ENCODE results near the gene RIPK4.

Gene RIPK4

DNA sequence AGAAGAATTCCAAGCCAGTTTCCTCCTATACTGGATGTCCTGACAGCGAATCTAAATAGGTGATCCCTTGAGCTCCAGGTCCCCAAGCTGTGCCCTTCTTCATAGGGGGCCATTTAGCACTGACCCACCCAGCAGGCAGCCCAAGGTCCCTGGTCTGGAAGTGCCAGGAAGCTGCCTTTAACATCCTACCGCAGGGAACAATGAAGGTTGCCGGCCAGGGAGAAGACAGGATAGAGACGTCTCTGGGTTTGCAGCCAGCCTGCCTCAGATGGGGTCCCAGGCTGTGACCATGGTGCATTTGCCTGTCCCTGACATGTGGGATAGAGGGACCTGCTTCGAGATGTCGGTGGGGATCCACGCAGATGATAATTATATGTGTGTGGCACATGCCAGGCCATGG, 2.7 kb upstream of the RIPK4 start:
- DNase-seq (ENCODE audit: low read depth in 1 of 2, low spot score in 1 of 2): no peak

DNA sequence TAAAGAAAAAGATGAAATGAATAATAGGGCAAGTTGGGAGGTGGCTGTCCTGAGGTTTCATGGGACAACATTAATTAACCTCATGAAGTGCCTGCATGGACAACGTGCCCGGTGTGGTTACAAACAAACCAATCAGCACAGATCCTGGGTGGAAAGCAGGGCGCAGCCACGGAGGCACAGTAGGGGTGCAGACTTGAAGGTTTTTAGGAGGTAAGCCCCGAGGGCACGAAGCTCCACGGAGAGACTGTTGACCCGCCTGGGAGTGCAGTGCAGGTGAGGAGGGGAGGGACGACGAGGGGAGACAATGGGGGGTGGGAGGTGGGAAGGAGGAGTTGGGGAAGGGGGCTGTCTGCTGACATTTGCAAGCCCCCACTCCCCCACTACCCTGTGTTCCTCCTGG, 2.3 kb upstream of the RIPK4 start:
- DNase-seq (ENCODE audit: low read depth in 1 of 2, low spot score in 1 of 2): no peak

DNA sequence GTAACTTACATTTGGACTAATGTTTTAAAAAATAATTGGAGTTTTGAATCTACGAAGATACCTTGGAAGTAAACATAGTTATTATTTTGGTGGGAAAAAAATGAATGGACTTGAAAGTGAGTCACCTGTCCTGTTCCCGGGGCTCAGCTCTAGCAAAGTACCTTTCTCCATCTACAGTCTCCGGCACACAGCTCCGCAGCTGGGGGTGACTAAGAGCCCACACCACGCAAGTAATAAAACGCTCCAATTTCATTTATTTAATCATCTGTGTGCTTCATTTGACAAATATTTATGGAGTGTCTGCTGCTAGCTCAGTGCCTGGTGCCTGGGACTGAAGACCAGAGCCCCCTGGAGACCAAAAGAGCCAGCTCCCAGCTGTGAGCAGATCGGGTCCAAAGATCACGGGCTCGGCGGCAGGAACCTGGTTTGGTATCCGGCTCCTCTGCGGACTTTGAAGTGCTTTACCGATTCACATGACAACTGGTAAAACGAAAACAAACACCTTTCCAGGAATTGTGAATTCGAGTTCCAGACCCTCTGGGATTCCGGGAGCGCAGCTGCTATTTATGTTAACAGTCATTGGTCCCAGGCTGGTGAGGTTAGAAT, 1.7 kb upstream of the RIPK4 start:
- no peak for DNase-seq (ENCODE audit: low read depth in 1 of 2, low spot score in 1 of 2)

DNA sequence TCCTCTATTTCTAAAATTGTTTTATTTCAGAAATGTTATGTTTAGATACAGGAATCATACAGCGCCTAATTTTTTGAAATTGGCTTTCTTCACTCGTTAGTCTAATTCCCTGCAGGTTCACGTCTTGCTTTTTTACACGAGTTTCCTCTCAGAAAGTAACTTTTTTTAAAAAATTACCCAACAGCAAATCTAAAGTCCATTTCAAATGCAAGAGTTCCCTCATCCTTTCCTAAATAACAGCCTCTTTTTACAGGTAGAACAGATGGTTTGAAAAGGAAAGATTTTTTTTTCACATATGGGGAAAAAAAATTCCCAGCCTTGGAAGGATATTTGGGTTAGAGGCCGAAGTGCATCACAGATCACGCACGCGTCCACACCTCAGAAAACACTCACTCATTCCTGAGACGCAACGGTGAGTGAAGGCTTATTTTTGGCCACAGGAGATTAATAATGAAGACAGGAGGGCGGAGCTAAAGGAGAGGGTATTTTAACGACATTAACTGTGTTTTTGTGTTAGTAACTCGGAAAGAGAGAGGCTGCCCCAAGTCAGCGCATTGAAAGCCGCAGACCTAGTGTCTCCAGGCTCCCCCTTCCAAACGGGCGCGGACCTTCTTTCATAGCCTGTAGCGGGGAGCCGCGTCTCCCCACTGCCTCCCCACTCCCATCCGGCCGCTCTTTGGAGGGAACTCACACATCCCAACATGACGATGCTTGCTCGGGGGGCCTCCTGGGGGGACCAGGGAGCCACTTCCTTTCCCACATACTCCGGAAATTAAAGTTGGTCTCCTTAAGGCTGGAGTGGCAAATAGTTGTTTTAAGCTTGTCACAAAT, 969 bp upstream of the RIPK4 start:
- DNase-seq (ENCODE audit: low read depth in 1 of 2, low spot score in 1 of 2): no peak

DNA sequence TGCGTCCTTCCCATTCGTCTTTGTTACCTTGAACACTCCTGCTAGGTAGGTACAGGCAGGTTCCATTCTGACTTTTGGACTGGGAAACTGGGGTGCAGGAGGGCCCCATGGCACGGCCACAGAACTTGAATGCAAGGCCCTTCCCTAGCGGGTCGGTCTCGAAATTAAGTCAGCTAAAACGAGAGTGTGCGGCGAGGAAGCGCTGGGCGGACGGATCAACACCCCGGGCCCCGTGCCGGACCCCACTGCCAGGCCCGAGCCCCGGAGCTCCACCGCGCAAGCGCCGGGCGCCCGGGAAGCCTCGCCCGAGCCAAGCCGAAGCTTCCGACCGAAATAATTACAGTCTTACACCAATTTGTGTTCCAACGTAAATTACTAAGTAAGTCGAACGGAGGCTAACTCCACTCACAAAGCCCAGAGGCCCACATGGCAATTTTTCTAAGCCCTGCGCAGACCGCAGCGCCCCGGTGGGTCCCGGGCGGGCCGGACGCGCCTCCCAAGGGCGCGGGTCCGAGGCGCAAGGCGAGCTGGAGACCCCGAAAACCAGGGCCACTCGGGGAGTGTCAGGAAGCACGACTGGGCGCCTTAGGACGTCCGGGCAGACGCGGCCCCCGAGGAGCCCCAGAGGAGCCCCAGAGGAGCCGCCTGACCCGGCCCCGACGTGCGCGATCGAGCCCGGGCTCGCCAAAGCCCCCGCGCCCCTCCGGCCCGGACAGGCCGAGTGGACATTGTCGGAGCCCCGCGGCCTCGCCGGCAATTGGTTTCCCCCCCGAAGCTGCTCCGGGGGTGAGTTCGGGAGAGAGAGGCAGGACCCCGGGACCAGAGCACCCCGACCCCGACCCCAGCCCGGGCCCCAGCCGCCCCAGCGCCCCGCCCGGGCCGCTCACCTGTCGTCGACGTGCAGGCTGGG, 624 bp downstream of the RIPK4 start:
- DNase-seq (ENCODE audit: low read depth in 1 of 2, low spot score in 1 of 2): no peak

DNA sequence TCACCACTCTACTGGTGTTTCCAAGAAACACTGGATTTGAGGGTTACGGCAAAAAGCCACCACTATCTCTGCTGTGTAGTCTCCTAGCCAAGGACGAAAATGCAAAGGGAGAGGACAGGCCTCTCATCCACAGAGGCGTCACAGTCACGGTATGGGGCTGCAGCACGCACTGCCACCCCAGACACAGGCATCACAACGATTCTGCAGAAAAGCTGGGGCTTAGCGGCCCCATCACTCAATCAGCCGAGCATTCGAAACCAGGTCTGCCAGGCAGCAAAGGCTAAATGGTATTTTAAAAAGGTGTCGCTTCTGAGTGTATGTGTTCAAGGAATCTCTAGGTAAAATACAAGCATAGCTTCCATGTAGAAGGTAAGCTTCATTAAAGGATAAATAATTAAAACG, 1.4 kb downstream of the RIPK4 start:
- no peak for DNase-seq (ENCODE audit: low read depth in 1 of 2, low spot score in 1 of 2)

DNA sequence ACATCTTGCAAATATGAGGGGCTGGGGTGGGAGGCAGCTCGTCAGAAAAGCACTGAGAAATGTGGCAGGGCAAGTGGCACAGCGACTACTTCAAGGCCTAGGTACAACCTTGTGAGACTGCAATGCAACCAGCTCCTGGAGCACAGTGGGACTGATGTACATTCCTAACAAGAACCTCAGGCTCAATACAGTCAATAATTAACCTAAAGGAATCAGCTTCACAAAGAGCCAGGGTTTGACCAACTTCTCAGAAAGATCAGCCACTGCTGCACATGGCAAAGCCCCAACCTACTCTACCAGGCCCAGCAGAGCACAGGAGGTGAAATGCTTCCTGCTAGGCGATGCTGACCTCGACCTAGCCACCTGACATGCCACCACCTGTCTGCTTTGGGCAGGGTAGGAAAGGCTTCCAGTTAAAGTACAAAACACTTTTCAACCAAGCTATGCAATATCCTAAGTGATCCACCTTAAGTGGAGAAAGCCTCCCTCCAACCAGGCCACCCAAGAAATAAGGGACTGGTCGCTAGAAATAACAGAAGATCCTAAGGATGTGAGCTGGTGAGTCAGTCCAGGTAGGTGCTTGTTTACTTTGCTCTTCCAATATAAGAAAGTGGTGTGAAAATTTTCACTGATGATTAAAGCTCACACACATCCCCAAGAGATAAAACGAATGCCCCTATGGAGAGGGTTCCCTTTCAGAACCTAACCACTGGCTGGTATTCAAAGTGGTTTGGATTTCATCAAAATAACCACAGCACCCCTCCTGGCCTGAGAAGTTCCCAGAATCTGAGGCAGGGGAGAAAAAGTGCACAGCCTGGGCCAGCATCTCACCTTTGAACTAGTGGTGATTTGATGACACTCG, 2.1 kb downstream of the RIPK4 start:
- DNase-seq (ENCODE audit: low read depth in 1 of 2, low spot score in 1 of 2): no peak

DNA sequence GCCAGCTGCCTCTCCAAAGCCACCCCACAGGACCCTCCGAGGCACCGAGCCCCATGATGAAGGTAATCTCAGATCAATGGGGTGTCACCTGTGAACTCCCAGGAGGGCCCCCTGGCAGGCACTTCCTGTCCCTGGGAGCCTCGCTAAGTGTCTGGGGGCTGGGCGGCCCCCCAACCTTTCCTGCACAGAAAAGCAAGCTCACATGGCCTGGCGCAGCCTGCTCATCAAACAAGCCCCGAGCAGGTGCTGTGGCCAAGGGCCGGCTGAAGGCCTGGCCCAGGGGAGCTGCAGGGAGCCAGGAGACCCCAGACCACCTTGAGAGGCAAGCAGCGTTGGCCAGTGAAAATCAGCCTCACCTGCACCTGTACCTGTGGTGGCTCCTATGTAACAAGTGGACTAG, 2.9 kb downstream of the RIPK4 start:
- DNase-seq (ENCODE audit: low read depth in 1 of 2, low spot score in 1 of 2): no peak

DNA sequence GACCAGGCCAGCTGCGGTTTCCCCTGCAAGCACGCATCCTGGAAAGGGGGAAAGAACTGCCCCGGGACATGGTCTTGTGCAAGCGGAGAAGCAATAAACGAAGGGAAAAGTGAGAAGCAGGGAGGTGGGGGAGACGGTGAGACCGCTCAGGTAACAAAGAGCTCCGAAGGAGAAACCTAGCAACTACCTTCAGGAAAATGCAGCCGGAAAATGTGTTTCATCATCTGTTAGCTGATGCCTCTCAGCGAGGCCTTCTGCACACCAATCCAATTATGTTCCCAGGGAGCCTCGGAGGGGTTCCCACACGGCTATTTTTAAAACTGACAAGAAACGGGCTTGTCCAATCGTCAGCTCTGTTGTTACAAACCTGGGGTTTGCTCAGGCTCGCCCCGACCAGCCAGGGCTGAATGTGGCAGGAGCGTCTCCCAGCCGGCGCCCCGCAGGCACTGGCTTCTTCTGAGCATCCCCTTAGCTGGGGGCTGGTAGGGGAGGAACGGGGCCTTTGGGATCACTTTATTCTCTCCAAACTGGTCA, 3.4 kb downstream of the RIPK4 start:
- DNase-seq (ENCODE audit: low read depth in 1 of 2, low spot score in 1 of 2): no peak

DNA sequence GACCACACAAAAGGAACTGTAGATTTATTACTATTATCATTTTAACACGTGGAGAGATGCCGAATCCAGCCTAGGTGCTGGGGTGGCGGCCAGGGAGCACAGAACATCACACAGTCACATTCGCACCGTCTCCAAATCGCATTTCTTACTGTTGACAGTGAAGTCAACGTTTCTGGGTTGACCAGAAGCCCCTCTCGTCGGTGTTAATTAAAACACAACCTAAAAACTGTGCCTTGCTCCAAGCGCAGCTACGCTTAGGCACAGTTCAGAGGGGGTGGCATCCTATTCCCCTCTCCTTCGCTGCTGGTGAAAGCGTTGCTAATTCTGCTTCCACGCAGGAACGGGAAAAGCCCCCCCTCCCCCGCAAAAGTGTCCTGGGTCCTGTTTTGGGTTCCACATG, 4.1 kb downstream of the RIPK4 start:
- no peak for DNase-seq (ENCODE audit: low read depth in 1 of 2, low spot score in 1 of 2)

DNA sequence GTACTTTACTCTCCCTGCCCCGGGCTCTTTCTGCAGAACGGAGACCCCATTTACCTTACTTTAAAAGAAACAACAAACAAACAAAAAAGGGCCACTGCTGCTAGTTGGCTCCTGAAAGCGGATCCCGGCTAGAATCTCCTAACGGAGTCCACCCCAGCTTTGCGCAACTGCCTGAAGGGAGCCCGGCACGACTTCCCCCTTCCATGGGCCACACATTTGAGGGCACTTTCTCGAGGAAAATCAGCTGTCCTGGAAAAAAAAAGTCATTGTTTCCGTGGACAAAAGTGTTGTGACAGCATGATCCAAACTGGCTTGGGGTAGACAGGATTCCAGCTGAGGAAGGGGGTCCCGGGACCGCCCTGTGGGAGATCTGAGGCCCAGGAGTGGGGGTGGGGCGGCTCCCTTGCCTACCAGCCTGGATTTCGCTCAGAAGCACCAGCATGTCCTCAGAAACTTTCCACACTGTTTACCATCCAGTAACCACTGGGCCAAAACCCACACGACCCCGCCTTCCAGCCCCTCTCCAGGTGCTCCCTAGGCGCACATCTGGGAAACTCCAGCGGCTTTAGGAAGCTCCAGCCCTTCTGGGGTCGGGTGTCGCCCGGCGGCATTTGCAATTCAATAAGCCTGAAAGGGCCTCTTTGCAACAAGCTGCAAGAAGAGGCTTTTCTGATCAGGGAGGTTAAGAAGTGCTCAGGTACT, 4.8 kb downstream of the RIPK4 start:
- DNase-seq (ENCODE audit: low read depth in 1 of 2, low spot score in 1 of 2): no peak

DNA sequence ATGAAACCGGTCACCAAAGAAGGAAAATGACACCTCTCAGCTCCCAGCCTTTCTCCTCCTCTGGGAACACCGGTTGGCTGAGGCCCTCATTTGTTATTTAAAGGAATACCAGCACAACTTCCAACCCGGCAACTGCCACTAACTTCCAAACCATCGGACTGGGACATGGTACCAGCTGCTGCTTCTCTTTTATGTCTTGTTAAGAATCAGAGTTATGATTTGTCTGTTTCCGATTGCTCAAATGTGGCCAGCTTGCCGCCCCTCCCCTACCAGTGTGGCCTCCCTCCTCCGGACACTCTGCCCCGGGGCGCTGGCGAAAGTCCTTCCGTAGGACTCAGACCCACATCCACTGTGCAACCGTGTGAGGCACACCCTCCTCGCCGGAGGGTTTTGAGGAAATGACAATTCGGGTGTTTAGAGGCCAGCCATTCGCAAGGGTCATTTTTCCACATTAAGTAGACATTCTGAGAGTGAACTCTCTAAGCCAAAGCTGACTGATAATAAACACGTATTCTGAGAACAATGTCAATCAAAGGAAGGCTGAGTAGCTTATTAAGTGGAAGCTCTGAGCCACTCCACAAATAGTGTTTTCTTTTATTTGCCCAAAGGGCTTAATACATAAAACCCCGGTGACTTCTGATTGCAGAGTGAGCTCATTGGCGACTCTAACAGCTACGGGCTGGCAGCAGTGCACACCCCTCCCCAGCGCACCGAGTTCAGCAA, 5.5 kb downstream of the RIPK4 start:
- no peak for DNase-seq (ENCODE audit: low read depth in 1 of 2, low spot score in 1 of 2)

DNA sequence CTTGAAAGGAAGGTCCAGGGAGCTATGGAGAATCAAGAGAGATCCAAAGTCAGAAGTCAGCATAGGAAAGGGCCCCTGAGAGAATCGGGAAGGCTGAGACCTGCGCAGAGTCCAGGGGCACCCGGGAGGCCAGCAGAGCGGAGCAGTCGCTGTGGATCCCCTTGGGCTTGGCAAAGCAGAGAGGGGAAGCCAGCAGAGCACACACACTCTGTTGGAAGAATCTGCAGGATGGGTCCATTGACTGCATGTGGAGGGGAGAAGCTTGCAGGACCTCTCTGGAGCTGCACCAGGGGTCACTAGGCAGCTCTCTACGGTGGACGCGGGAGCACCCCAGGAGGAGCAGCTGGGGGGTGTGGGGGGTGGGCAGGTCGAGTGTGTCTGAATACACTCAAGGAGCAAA, 6.4 kb downstream of the RIPK4 start:
- no peak for DNase-seq (ENCODE audit: low read depth in 1 of 2, low spot score in 1 of 2)

DNA sequence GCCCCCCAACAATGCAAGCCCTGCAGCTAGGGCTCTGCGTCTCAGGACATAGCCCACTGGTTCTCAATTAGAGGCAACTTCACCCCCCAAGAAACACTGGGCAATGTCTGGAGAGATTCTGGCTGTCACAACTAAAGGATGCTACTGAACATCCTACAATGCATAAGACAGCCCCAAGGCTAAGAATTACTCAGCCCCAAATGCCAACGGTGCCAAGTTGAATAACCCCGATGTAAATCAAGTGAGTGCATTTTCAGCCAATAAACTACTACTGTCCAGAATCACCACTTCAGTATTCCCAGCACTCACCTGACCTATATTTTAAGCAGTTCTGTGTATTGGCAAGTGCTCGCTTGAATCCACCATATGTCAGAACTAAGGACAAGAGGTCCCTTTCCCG, 6.9 kb downstream of the RIPK4 start:
- no peak for DNase-seq (ENCODE audit: low read depth in 1 of 2, low spot score in 1 of 2)

DNA sequence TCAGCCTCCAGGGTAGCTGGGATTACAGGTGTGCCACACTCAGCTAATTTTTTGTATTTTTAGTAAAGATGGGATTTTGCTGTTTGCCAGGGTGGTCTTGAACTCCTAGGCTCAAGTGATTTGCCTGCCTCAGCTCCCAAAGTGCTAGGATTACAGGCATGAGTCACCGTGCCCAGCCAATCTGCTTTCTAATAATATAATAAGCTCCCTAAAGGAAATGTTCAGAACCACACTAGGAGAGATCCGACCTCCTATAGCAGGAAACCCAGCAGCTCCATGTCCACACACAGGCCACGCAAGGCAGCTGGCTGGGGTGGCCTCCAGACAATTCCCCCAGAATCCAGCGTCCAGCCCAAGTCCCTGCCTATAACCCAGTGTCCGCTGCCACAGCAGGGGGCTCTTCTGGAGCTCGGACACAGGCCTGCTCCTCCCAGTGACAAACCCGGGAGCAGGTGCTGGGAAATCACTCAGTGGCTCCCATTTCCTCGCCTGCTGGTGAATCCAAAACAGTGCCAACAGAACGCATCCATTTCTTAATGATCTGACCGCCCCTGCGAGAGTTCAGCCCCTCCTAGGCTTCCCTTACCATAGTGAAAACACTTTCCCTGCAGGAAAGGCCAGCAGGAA, 7.5 kb downstream of the RIPK4 start:
- no peak for DNase-seq (ENCODE audit: low read depth in 1 of 2, low spot score in 1 of 2)

DNA sequence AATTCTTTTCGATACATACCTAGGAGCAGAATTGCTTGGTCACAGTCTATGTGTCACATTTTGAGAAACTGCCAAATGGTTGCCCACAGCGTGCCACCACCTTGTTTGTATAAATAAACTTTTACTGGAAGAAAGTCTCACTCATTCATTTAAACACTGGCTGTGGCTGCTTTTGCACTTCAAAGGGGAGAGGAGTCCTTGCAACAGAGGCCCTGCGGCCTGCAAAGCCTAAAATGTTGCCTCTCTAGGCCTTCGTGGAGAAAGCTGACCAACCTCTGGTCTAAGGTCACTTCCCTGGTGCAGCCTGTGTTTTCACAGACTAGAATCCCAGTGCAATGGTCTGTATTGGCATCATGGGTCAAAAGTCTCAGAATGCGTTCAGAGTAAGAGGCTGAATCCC, 8.3 kb downstream of the RIPK4 start:
- DNase-seq (ENCODE audit: low read depth in 1 of 2, low spot score in 1 of 2): no peak

DNA sequence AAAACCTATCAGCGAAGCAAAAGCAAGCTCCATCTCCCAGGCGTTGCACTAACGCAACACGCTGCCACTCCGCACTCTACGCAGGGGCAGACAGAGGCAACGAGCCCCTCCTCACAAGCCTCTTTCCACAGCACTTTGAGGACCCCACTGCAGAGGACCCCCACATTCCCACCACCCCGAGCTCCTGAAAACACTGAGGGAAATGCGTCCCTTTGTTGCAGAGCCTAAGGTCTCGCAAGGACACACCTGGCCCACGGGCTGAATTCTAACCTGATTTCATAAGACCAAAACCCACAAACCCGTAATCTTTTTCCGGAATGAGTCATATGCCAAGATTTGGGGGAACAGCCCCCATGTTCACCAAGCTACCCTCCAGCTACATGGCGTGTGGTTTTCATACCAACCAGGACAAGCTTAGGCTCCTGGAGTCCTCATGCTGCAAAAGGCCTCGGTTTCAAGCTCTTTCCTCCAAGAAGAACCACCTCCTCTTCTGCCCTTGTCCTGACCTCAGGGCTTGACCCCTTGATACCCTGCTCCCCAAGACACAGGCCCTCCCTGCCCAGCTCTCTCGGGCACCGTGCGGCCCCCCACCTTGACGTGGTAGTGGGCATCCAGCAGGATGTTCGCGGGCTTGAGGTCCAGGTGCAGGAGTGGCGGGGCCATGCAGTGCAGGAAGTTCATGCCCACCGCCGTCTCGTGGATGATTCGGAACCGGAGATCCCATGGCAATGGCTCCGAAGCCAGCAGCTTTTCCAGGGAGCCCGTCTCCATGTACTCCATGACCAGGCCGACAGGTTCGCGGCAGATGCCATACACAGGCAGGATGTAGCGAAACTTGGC, 10.7 kb downstream of the RIPK4 start:
- no peak for DNase-seq (ENCODE audit: low read depth in 1 of 2, low spot score in 1 of 2)

DNA sequence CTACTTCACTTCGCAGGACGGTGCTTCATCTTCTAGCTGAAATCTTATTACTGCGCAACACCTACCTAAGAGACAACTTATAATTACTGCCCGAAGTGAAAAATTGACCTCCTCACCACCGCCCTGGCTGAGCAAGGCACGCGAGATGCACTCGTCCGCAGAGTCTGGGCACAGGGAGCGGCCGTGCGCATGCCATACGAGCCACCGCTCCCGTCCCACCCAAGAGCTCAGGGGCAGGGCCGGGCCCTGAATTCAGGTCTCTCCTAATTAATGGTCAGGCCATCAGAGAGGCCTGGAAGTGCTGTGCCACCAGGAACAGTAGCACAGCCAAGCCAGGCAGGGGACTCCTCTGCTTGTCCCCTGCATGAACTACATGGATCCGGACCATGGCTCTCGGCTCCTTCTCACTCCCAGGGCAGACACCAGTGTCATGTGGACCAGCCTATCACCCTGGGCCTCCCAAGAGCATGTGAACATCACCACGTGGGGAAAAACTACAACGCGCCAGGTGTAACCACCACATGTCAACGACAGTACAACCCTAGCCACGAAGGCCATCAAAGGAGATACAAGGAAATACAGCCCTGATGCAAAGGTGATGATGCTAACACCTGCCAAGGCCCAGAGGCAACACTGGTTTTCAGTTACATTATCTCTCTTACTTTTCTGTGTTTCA, 11.5 kb downstream of the RIPK4 start:
- no peak for DNase-seq (ENCODE audit: low read depth in 1 of 2, low spot score in 1 of 2)
